ENCODE measurements around the gene ECT2.

ECT2 gene

GRCh38 chr3:172868582-172869200 is 118.2 kb downstream of the ECT2 start:
- DNase-seq = no peak

GRCh38 chr3:172869368-172869771 is 118.8 kb downstream of the ECT2 start:
- no peak for DNase-seq

GRCh38 chr3:172869784-172870518 is 119.4 kb downstream of the ECT2 start:
- no peak for DNase-seq
